HepG2 (cell line): ENCODE data around the gene TXNIP. TPM values are rescaled to one million over a fixed set of nuclear protein-coding genes. Genes with fewer than 3 reads are reported as not detected.

ENCODE experiments used
- ARID5B ChIP-seq: IDR thresholded peaks from 2 replicates; pipeline ENCODE4 v1.4.0; 2020; ENCODE audit warnings: mild to moderate bottlenecking, missing genetic modification reagents
- ATF7-NPFF ChIP-seq: sonication (generic); formaldehyde crosslinking; IDR thresholded peaks from 2 replicates; pipeline ENCODE4 v1.8.1; 2023; ENCODE audit warnings: mild to moderate bottlenecking, low read depth, missing genetic modification reagents, moderate library complexity
- CHD2 ChIP-seq: IDR thresholded peaks from 2 replicates; pipeline ENCODE4 v1.6.1; 2011; ENCODE audit warnings: low read depth, low read length, improper control_type of control experiment
- DMTF1 ChIP-seq: sonication (generic); formaldehyde crosslinking; IDR thresholded peaks from 2 replicates; pipeline ENCODE4 v1.4.0; 2020; ENCODE audit warnings: mild to moderate bottlenecking, missing genetic modification reagents
- ETV6 ChIP-seq: sonication (generic); formaldehyde crosslinking; conservative IDR thresholded peaks from 2 replicates; pipeline ENCODE4 v1.4.0; 2020; ENCODE audit warnings: missing genetic modification reagents
- FUBP1 ChIP-seq: sonication (generic); formaldehyde crosslinking; IDR thresholded peaks from 2 replicates; pipeline ENCODE4 v1.5.1; 2020; ENCODE audit warnings: missing genetic modification reagents, mild to moderate bottlenecking, borderline replicate concordance
- HDAC1 ChIP-seq: sonication (generic); formaldehyde crosslinking; IDR thresholded peaks from 2 replicates; pipeline ENCODE4 v1.5.1; 2020; ENCODE audit warnings: mild to moderate bottlenecking, missing genetic modification reagents
- HOXA5 ChIP-seq: sonication (generic); formaldehyde crosslinking; IDR thresholded peaks from 2 replicates; pipeline ENCODE4 v1.4.0; 2020; ENCODE audit warnings: missing genetic modification reagents
- KMT2A ChIP-seq: sonication (generic); formaldehyde crosslinking; IDR thresholded peaks from 2 replicates; pipeline ENCODE4 v1.4.0; 2020; ENCODE audit warnings: missing genetic modification reagents
- MXI1 ChIP-seq: IDR thresholded peaks from 3 replicates; pipeline ENCODE4 v1.6.1; 2012; ENCODE audit warnings: low read depth, low read length, inconsistent platforms, borderline replicate concordance
- NR2C2 ChIP-seq: sonication (generic); formaldehyde crosslinking; IDR thresholded peaks from 2 replicates; pipeline ENCODE4 v1.4.0; 2020; ENCODE audit warnings: missing genetic modification reagents, mild to moderate bottlenecking, moderate library complexity, borderline replicate concordance
- NRL ChIP-seq: sonication (generic); formaldehyde crosslinking; IDR thresholded peaks from 2 replicates; pipeline ENCODE4 v1.5.0; 2020; ENCODE audit warnings: missing genetic modification reagents, mild to moderate bottlenecking, moderate library complexity, borderline replicate concordance
- PHF8 ChIP-seq: sonication (generic); formaldehyde crosslinking; IDR thresholded peaks from 2 replicates; pipeline ENCODE4 v1.5.0; 2020; ENCODE audit warnings: missing genetic modification reagents
- SIN3B ChIP-seq: fragments of 150-350 bp; IDR thresholded peaks from 2 replicates; pipeline ENCODE4 v1.6.1; 2014; ENCODE audit warnings: low read length
- SP4 ChIP-seq: sonication (generic); formaldehyde crosslinking; IDR thresholded peaks from 2 replicates; pipeline ENCODE4 v1.8.1; 2023; ENCODE audit warnings: mild to moderate bottlenecking, missing genetic modification reagents
- ZMYM2 ChIP-seq: sonication (generic); formaldehyde crosslinking; IDR thresholded peaks from 2 replicates; pipeline ENCODE4 v1.8.0; 2022; ENCODE audit warnings: mild to moderate bottlenecking, missing genetic modification reagents
- ZNF12 ChIP-seq: sonication (generic); formaldehyde crosslinking; IDR thresholded peaks from 2 replicates; pipeline ENCODE4 v1.5.0; 2020; ENCODE audit warnings: missing genetic modification reagents
- ZNF263 ChIP-seq: sonication (generic); formaldehyde crosslinking; IDR thresholded peaks from 2 replicates; pipeline ENCODE4 v1.4.0; 2020; ENCODE audit warnings: missing genetic modification reagents
- ZNF770 ChIP-seq: sonication (generic); formaldehyde crosslinking; IDR thresholded peaks from 2 replicates; pipeline ENCODE4 v1.5.0; 2020; ENCODE audit warnings: mild to moderate bottlenecking, missing genetic modification reagents
- polyA plus RNA-seq, 8 experiments: library from polyadenylated mRNA; depleted of rRNA in 3 of 8; stranded (reverse) in 7 of 8; unstranded in 1 of 8; fragments of >200 nt; fragmentation: Illumina TruSeq in 4 of 8; extraction: Trizol in 4 of 8; gene quantifications; 2 replicates each; pipeline versions ENCODE4 v1.2.1 to v1.2.3, GENCODE V29; 2011 to 2016; ENCODE audit warnings: low read depth in 4 of 8, missing spikeins in 1 of 8, mixed read lengths in 1 of 8; ENCODE audit not compliant: insufficient read depth in 1 of 8
- total RNA-seq, 5 experiments: library from RNA; depleted of rRNA; stranded (reverse); fragments of >200 nt; fragmentation: Illumina TruSeq; extraction: Trizol; gene quantifications; 2 replicates each; pipeline ENCODE4 v1.2.3, GENCODE V29; 2016; ENCODE audit warnings: low read depth in 1 of 5

Gene TXNIP
- total and polyA plus RNA-seq, 2 of the 13 experiments (the other 11 are each of a cell fraction or from before 2014, with no cell fraction given) = 24.4 to 237 TPM

DNA sequence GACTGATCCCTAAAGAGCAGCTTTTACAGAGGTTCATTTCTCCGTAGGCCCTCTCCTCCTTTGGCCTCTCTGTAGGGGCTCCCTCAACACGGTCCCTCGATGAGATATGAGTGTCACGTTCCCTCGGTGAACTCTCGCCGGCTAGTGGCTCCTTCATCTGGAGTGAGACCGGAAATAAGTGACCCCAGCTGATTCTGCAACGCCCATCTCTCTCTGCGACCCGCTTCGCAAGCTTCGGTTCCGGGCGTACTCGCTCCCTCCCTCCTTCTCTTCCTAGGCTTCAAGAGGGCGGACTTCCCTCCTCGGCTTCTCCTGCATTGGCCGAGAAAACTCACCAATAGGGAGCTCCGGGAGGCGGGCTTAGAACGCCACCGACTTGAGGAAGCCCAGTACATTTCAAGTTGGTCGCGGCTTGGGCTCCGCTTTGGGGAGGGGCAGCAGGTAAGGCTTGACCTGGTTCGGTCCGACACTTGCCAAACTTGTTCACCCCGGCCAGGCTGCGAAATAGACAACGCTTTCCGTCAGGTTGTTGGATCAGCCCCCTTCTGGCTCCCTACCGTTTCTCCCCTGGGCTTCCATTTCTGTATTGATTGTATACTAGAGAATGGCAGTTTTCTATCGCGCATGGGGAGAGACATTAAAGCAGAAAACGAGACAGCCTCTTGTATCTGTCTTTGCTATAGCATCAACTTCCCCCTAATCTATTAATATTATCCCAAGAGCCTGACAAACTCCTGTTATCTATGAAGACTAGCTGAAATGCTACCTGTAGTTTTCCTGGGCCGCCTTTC lies 31.9 kb downstream of the TXNIP start, which contains the start of the genes ANKRD34A and POLR3GL (continued):
- TF ChIP-seq NR2C2 (CRISPR knock-in tag) (peak; percentile 70; the same call in 1 of the 2 replicates), ZNF263 (CRISPR knock-in tag) (no peak), ZMYM2 (CRISPR knock-in tag) (no peak), MXI1 (peak; percentile 21; the same call in 1 of the 3 replicates), ZNF12 (CRISPR knock-in tag) (0 out of 2 replicates have a peak, but pooled peaks have one; percentile 16), SP4 (peak; percentile 67; the same call in 1 of the 2 replicates), NRL (CRISPR knock-in tag) (peak; percentile 74; the same call in 1 of the 2 replicates), KMT2A (CRISPR knock-in tag) (0 out of 2 replicates have a peak, but pooled peaks have one; percentile 52), ATF7-NPFF (peak; percentile 70; the same call in 1 of the 2 replicates), ETV6 (peak; percentile 83), FUBP1 (CRISPR knock-in tag) (no peak), ARID5B (CRISPR knock-in tag) (0 out of 2 replicates have a peak, but pooled peaks have one; percentile 7), DMTF1 (CRISPR knock-in tag) (no peak), HOXA5 (CRISPR knock-in tag) (0 out of 2 replicates have a peak, but pooled peaks have one; percentile 41), PHF8 (CRISPR knock-in tag) (peak; percentile 78), SIN3B (no peak), HDAC1 (CRISPR knock-in tag) (peak; percentile 54), CHD2 (no peak), ZNF770 (0 out of 2 replicates have a peak, but pooled peaks have one; percentile 34)
